ENCODE data around the gene FXYD4.
A peak's percentile ranks its signal among the peaks of the same experiment; 100 is the strongest.

FXYD4 gene

GRCh38 chr10:43396928-43397624 lies 25.6 kb downstream of the FXYD4 start:
- DNase-seq = peak; percentile 85

DNA sequence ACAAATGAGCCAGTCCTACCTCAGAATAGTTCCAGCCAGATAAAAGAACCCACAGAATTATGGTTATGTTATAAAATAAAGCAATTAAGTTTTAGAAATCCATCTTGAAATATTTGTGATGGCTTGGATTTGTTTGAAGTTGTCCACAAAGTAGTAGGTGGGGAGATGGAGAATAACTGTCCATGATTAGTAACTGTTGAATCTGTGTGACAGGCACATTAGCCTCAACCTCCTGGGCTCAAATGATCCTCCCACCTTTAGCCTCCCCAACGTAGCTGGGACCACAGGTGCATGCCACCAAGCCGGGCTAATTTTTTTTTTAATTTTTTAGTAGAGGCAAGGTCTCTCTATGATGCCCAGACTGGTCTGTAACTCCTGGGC lies 27.5 kb downstream of the FXYD4 start:
- no peak for DNase-seq

- peak; percentile 58 for DNase-seq
Measured at GRCh38 chr10:43399320-43400310, 28.2 kb downstream of the FXYD4 start.

DNA sequence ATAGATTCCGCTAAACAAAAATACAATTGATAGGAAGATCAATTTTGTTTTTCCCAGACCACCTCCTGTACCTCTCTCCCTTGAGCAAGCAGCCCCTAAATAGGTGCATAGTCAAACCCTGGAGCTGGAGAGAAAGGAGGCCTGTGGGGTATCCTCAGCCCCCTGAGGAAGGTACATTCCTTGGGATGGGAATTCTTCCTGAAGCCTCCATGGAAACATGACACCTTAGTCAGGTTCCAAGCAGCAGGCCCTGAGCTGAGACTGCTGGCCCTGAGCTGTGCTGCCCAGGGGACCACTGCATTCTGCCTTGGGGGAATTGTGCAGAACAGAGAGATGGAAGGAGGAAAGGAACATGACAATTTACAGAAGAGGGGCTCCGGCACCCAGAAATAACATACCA lies 30.2 kb downstream of the FXYD4 start:
- no peak for DNase-seq

DNA sequence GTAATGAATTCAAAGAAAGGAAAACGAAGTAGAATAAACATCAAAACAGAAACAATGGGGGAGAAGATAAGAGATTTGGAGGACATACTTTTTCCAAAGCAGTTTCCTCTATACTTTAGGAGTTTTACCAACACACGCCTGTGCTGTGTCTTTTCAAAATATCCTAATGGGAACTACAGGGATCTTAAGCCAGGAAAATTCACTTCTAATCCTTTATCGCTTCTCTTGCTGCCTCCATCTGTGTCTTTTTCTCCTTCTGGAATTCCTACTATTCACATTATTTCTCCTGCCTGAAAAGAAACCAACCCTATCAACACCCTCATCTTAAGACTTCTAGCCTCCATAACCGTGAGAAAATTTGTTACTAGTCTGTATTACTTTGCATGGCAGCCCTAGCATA lies 30.7 kb downstream of the FXYD4 start:
- no peak for DNase-seq

GRCh38 chr10:43402880-43403452 lies 31.5 kb downstream of the FXYD4 start:
- DNase-seq = no peak

GRCh38 chr10:43403911-43404703 lies 32.7 kb downstream of the FXYD4 start:
- no peak for DNase-seq

GRCh38 chr10:43404704-43405084 lies 33.3 kb downstream of the FXYD4 start:
- DNase-seq = no peak

DNA sequence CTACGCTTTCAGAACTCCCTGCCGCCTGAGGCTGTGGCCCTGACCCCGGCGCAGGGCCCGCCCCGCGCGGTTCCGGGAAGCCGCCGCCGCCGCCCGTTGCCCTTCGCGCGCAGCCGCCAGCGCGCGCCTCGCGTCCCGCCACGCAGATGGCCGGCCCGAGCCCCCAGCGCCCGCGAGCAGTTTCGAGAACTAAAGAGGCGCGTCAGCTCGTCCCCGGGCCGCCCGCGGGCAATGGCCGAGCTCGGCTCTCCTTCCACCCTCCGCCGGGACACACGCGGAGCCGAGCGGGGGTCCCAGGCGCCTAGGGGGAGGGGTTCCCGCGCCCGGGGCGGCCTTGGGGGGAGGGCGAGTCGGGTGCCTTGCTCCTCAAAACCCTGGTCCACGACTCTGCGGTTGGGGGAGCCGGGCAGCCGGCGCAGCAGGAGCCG lies 35.7 kb downstream of the FXYD4 start:
- peak; percentile 43 for DNase-seq

- DNase-seq = peak; percentile 90
Measured at GRCh38 chr10:43407576-43408330, 36.3 kb downstream of the FXYD4 start.

DNA sequence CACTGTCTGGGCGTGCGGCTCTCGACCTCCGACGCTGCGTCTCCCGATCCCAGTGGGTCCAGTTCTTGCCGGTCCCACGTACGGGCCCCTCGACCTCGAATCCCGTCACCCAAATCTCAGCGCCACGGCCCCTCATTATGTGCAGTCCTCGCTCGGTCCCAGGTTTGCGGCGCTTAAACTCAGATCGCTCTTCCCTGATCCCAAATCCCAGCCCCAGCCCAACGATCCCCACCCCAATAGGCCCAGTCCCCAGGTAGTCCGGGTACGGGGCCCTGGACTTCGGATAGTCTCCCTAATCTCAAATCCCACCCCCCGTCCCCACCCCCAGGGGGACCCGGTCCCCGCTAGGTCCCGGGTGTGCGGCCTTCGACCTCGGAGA lies 36.9 kb downstream of the FXYD4 start:
- DNase-seq = no peak

DNA sequence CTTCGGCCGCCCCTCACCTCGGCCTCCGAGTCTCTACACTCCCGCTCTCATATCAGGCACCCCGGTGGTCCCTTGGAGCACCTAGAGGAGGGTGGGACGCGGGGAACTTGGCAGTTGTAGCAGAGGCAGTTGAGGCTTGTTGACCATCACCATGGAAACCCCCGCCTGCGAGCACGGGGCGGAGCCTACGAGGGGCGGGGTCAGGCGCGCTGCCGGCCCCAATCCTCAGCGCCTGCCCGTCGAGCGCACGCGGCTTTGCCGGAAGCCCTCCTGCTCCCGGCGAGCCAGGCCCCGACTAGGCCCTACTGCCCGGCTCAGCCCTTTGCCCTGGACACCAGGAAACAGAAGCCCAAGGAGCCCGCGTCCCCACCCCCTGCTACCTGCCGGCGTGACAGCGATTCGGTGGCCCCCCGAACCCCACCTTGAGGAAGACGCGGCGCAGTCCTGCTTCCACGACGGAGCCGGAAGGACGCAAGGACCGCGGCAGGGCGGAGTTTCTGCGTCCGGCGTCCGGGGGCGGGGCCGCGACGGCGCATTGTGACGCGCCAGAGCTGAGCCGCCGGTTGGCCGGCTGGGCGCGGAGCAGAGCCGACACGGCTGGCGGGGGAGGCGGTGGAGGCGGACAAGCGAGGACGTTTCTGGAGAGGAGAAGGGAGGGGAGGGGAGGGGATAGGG lies 37.4 kb downstream of the FXYD4 start, which contains the start of gene HNRNPF:
TSS of gene HNRNPF (minus strand) at position 477 of the 675 bp plus-strand sequence. CDS start 21,302 bp downstream, outside the sequence.
- peak; percentile 93 for DNase-seq

DNA sequence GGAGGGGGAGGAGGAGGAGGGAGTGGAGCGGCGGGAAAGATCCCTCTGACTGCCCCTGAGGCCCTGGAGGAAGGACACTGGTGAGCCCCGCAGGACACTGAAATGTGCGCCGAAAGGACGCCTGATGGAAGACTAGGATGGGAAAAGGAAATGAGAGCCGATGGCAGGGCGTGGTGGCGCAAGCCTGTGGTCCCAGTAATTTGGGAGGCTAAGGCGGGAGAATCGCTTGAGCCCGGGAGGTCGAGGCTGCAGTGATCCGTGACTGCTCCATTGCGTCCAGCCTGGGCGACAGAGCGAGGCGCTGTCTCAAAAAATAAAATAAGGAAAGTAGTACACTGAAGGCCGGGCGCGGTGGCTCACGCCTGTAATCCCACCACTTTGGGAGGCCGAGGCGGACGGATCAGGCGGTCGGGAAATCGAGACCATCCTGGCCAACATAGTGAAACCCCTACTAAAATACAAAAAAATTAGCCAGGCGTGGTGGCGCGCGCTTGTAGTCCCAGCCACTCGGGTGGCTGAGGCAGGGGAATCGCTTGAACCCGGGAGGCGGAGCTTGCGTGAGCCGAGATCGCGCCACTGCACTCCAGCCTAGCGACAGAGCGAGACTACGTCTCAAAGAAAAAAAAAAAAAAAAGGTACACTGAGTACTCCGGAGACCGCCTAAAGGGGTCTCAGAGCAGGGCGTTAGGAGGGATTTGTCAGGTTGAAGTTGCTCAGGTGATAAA lies 38.1 kb downstream of the FXYD4 start:
- DNase-seq = no peak

DNA sequence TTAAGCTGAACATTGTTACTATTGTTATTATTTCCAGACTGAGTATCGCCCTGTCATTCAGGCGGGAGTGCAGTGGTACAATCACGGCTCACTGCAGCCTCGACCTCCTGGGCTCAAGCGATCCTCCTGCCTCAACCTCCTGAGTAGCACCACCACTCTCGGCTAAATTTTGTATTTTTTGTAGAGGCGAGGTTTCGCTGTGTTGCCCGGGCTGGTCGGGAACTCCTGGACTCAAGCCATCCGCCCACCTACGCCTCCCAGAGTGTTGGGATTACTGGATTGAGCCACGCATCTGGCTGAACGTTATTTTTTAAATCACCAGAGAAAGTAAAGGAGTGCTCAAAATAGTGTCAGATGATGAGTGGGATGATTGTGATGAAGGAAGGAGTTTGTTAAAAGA lies 38.9 kb downstream of the FXYD4 start:
- DNase-seq = no peak

DNA sequence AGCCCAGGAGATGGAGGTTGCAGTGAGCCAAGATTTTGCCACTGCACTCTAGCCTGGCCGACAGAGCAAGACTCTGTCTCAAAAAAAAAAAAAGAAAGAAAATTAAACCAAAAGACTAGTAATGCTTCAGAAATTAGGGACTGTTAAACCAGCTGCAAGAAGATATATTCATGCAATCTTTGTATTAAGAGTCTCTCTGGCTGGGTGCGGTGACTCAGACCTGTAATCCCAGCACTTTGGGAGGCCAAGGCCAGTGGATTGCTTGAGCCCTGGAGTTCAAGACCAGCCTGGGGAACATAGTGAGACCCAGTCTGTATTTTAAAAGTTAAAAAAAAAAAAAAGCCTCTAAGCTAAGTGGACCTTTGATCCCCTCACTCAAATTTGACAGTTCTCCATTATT lies 40.1 kb downstream of the FXYD4 start:
- DNase-seq = peak; percentile 19

GRCh38 chr10:43415544-43415943 lies 44.1 kb downstream of the FXYD4 start:
- no peak for DNase-seq

GRCh38 chr10:43417950-43418768 lies 46.7 kb downstream of the FXYD4 start:
- DNase-seq = no peak

- DNase-seq = no peak
Measured at GRCh38 chr10:43419997-43420368, 48.5 kb downstream of the FXYD4 start.

DNA sequence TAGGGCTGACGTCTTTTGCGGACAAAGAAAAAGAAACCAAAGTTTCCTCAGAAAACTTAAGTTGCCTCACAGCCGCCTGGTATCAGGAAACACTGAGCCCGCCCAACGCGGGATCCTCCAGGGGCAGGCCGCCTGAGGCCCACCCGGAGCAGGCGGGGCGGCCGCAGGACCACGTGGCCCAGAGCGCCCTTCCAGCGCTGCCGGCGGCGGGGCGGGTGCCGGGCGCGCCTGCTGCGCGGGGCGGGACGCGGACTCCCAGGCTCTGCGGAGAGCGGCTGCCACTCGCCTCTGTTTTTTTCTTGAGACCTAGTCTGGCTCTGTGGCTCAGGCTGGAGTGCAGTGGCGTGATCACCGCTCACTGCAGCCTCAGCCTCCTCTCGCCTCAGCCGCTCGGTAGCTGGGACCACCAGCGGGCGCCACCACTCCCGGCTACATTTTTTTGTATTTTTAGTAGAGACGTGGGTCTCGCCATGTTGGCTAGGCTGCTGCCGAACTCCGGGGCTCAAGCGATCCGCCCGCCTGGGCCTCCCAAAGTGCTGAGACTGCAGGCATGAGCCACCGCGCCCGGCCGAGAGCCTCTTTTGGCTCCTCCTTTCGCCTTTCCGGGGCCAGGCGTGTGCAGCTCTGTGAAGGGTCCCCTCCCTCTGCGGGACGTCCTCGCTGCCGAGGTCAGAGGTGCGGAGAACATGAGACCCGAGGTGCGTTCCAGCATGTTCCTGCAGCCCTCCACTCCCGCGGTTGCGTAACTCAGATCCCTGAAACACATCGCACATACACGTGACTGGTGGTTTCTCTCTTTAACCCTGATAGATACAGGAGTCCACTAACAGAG lies 49.1 kb downstream of the FXYD4 start:
- peak; percentile 74 for DNase-seq

All from HCEC 1CT (cell line).